Measurements from ENCODE around the gene HS3ST4. TPM values are rescaled to one million over a fixed set of nuclear protein-coding genes. Genes with fewer than 3 reads are reported as not detected.

Gene HS3ST4
- total and polyA plus RNA-seq, 4 donors: 4.2 to 18.3 (median 12.6) TPM

DNA sequence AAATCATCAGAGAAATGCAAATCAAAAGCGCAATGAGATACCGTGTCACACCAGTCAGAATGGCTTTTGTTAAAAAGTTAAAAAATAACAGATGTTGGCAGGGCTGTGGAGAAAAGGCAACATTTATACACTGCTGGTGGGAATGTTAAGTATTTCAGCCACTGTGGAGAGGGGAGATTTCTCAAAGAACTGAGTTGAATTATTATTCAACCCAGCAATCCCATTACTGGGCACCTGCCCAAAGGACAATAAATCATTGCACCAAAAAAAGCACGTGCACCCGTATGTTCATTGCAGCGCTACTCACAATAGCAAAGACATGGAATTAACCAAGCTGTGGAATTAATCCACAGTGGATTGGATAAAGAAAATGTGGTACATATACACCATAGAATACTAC is 204.7 kb downstream of the HS3ST4 start:
- Histone ChIP-seq H3K36me3 (ENCODE audit: control insufficient read depth, insufficient read depth, low read length) (no peaks in the 10 kb centered on the region), H3K4me1 (ENCODE audit: control insufficient read depth, insufficient read depth, low read length) (peaks cover 3% of the 10 kb centered on the region), H3K27me3 (ENCODE audit: control insufficient read depth, insufficient read depth, low read length) (no peaks in the 10 kb centered on the region), H3K9me3 (ENCODE audit: control insufficient read depth, insufficient read depth, low read length) (no peaks in the 10 kb centered on the region), H3K4me3 (ENCODE audit: low read depth, low read length) (no peak overlapping the region), H3K27ac (ENCODE audit: low read depth, low read length) (no peak overlapping the region)
- DNase-seq (ENCODE audit: low read depth in 4 of 6, low spot score in 6 of 6): peak in 2 of 6 donors; percentile 40 to 62
- WGBS (ENCODE audit: insufficient coverage): 20% methylated on average over 2 of the region's 5 CpGs

GRCh38 chr16:25897702-25898101 is 205.9 kb downstream of the HS3ST4 start:
- Histone ChIP-seq H3K9me3 (ENCODE audit: control insufficient read depth, insufficient read depth, low read length) (no peaks in the 10 kb centered on the region), H3K4me1 (ENCODE audit: control insufficient read depth, insufficient read depth, low read length) (peaks cover 3% of the 10 kb centered on the region), H3K36me3 (ENCODE audit: control insufficient read depth, insufficient read depth, low read length) (no peaks in the 10 kb centered on the region), H3K27ac (ENCODE audit: low read depth, low read length) (no peak overlapping the region), H3K4me3 (ENCODE audit: low read depth, low read length) (no peak overlapping the region), H3K27me3 (ENCODE audit: control insufficient read depth, insufficient read depth, low read length) (no peaks in the 10 kb centered on the region)
- WGBS (ENCODE audit: insufficient coverage): 72% methylated on average over 5 of the region's 10 CpGs
- peak in 1 of 6 donors; percentile 39 for DNase-seq (ENCODE audit: low read depth in 4 of 6, low spot score in 6 of 6)

- Histone ChIP-seq H3K4me3 (ENCODE audit: low read depth, low read length) (no peak overlapping the region), H3K36me3 (ENCODE audit: control insufficient read depth, insufficient read depth, low read length) (no peaks in the 10 kb centered on the region), H3K4me1 (ENCODE audit: control insufficient read depth, insufficient read depth, low read length) (no peaks in the 10 kb centered on the region), H3K9me3 (ENCODE audit: control insufficient read depth, insufficient read depth, low read length) (no peaks in the 10 kb centered on the region), H3K27me3 (ENCODE audit: control insufficient read depth, insufficient read depth, low read length) (no peaks in the 10 kb centered on the region), H3K27ac (ENCODE audit: low read depth, low read length) (no peak overlapping the region)
- DNase-seq (ENCODE audit: low read depth in 4 of 6, low spot score in 6 of 6): no peak
- WGBS (ENCODE audit: insufficient coverage): 92% methylated on average over 3 of the region's 6 CpGs
Observed at GRCh38 chr16:25905810-25906209, 214.1 kb downstream of the HS3ST4 start.

DNA sequence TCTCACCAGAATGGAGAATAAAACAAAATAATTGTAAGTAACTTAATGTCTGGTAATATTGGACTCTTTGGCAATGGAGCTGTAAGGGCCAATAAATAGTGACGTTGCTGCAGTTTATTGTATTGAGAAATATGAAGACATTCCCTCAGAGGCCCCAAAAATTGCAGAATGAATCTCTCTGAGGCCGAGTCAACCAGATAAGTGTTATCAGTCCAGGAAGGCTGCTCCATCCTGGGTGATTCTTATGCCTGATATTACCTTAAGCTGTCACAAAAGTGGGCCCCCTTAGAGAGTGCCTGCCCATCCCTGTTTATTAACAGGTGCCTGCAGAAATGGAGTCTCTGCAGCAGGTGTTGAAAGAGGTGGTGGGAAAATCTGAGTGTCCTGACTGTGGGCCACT is 219.2 kb downstream of the HS3ST4 start:
- peaks cover 7% of the 10 kb centered on the region for H3K4me1 ChIP-seq (ENCODE audit: control insufficient read depth, insufficient read depth, low read length)
- no peaks in the 10 kb centered on the region for H3K27me3 ChIP-seq (ENCODE audit: control insufficient read depth, insufficient read depth, low read length)
- WGBS (ENCODE audit: insufficient coverage): 80% methylated on average over 2 of the region's 2 CpGs
- no peak overlapping the region for H3K4me3 ChIP-seq (ENCODE audit: low read depth, low read length)
- H3K36me3 ChIP-seq (ENCODE audit: control insufficient read depth, insufficient read depth, low read length): no peaks in the 10 kb centered on the region
- DNase-seq (ENCODE audit: low read depth in 4 of 6, low spot score in 6 of 6): no peak
- no peaks in the 10 kb centered on the region for H3K9me3 ChIP-seq (ENCODE audit: control insufficient read depth, insufficient read depth, low read length)
- H3K27ac ChIP-seq (ENCODE audit: low read depth, low read length): no peak overlapping the region

DNA sequence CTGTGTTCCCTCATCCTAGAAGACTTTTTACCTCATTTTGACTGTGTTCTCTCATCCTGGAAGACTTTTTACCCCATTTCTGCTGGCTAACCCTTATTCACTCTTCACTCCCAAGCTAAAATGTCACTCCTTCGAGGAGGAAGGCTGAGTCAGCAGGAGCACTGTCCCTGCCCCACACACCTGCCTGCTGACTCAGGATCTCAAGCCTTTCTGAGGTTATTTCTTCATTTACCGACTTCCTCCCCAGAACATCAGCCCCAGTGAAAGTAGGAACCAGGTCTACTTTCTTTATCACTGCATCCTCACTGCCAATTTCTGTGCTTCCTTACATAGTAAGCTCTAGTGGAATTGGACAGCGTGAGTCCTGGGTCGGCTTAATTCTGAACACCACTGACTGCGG is 220.6 kb downstream of the HS3ST4 start:
- Histone ChIP-seq H3K27me3 (ENCODE audit: control insufficient read depth, insufficient read depth, low read length) (no peaks in the 10 kb centered on the region), H3K27ac (ENCODE audit: low read depth, low read length) (no peak overlapping the region), H3K4me1 (ENCODE audit: control insufficient read depth, insufficient read depth, low read length) (peaks cover 7% of the 10 kb centered on the region), H3K36me3 (ENCODE audit: control insufficient read depth, insufficient read depth, low read length) (no peaks in the 10 kb centered on the region), H3K4me3 (ENCODE audit: low read depth, low read length) (no peak overlapping the region), H3K9me3 (ENCODE audit: control insufficient read depth, insufficient read depth, low read length) (no peaks in the 10 kb centered on the region)
- no peak for DNase-seq (ENCODE audit: low read depth in 4 of 6, low spot score in 6 of 6)
- WGBS (ENCODE audit: insufficient coverage): 57% methylated on average over 5 of the region's 5 CpGs

- WGBS (ENCODE audit: insufficient coverage): 74% methylated on average over 6 of the region's 7 CpGs
Observed at GRCh38 chr16:25914357-25914962, 222.7 kb downstream of the HS3ST4 start.

GRCh38 chr16:25916037-25916436 is 224.3 kb downstream of the HS3ST4 start:
- no peaks in the 10 kb centered on the region for H3K27me3 ChIP-seq (ENCODE audit: control insufficient read depth, insufficient read depth, low read length)
- no peak overlapping the region for H3K4me3 ChIP-seq (ENCODE audit: low read depth, low read length)
- no peaks in the 10 kb centered on the region for H3K9me3 ChIP-seq (ENCODE audit: control insufficient read depth, insufficient read depth, low read length)
- no peaks in the 10 kb centered on the region for H3K36me3 ChIP-seq (ENCODE audit: control insufficient read depth, insufficient read depth, low read length)
- WGBS (ENCODE audit: insufficient coverage): 63% methylated on average over 3 of the region's 4 CpGs
- no peak overlapping the region for H3K27ac ChIP-seq (ENCODE audit: low read depth, low read length)
- H3K4me1 ChIP-seq (ENCODE audit: control insufficient read depth, insufficient read depth, low read length): peaks cover 7% of the 10 kb centered on the region
- DNase-seq (ENCODE audit: low read depth in 4 of 6, low spot score in 6 of 6): no peak

More at GRCh38 chr16:25914357-25914962, 222.7 kb downstream of the HS3ST4 start:
- Histone ChIP-seq H3K27ac (ENCODE audit: low read depth, low read length) (no peak overlapping the region), H3K9me3 (ENCODE audit: control insufficient read depth, insufficient read depth, low read length) (no peaks in the 10 kb centered on the region), H3K4me1 (ENCODE audit: control insufficient read depth, insufficient read depth, low read length) (peaks cover 7% of the 10 kb centered on the region), H3K4me3 (ENCODE audit: low read depth, low read length) (no peak overlapping the region), H3K27me3 (ENCODE audit: control insufficient read depth, insufficient read depth, low read length) (no peaks in the 10 kb centered on the region), H3K36me3 (ENCODE audit: control insufficient read depth, insufficient read depth, low read length) (no peaks in the 10 kb centered on the region)
- peak in 1 of 6 donors; percentile 21 for DNase-seq (ENCODE audit: low read depth in 4 of 6, low spot score in 6 of 6)

- Histone ChIP-seq H3K27me3 (ENCODE audit: control insufficient read depth, insufficient read depth, low read length) (no peaks in the 10 kb centered on the region), H3K4me1 (ENCODE audit: control insufficient read depth, insufficient read depth, low read length) (peaks cover 3% of the 10 kb centered on the region), H3K27ac (ENCODE audit: low read depth, low read length) (no peak overlapping the region), H3K9me3 (ENCODE audit: control insufficient read depth, insufficient read depth, low read length) (no peaks in the 10 kb centered on the region), H3K36me3 (ENCODE audit: control insufficient read depth, insufficient read depth, low read length) (no peaks in the 10 kb centered on the region), H3K4me3 (ENCODE audit: low read depth, low read length) (no peak overlapping the region)
- peak in 1 of 6 donors; percentile 16 for DNase-seq (ENCODE audit: low read depth in 4 of 6, low spot score in 6 of 6)
- no CpG with 5 or more reads among the region's 2 CpGs for WGBS (ENCODE audit: insufficient coverage)
Observed at GRCh38 chr16:25922438-25922837, 230.7 kb downstream of the HS3ST4 start.

GRCh38 chr16:25925421-25925820 is 233.7 kb downstream of the HS3ST4 start:
- WGBS (ENCODE audit: insufficient coverage): 57% methylated on average over 4 of the region's 8 CpGs
- H3K27ac ChIP-seq (ENCODE audit: low read depth, low read length): no peak overlapping the region

GRCh38 chr16:25931473-25932035 is 239.8 kb downstream of the HS3ST4 start:
- Histone ChIP-seq H3K4me3 (ENCODE audit: low read depth, low read length) (no peak overlapping the region), H3K27me3 (ENCODE audit: control insufficient read depth, insufficient read depth, low read length) (no peaks in the 10 kb centered on the region), H3K36me3 (ENCODE audit: control insufficient read depth, insufficient read depth, low read length) (no peaks in the 10 kb centered on the region), H3K9me3 (ENCODE audit: control insufficient read depth, insufficient read depth, low read length) (no peaks in the 10 kb centered on the region), H3K27ac (ENCODE audit: low read depth, low read length) (no peak overlapping the region), H3K4me1 (ENCODE audit: control insufficient read depth, insufficient read depth, low read length) (peaks cover 4% of the 10 kb centered on the region)
- peak in 3 of 6 donors; percentile 12 to 65 (median 60) for DNase-seq (ENCODE audit: low read depth in 4 of 6, low spot score in 6 of 6)
- WGBS (ENCODE audit: insufficient coverage): 45% methylated on average over 4 of the region's 4 CpGs

More at GRCh38 chr16:25925421-25925820, 233.7 kb downstream of the HS3ST4 start:
- Histone ChIP-seq H3K4me3 (ENCODE audit: low read depth, low read length) (no peak overlapping the region), H3K27me3 (ENCODE audit: control insufficient read depth, insufficient read depth, low read length) (no peaks in the 10 kb centered on the region), H3K9me3 (ENCODE audit: control insufficient read depth, insufficient read depth, low read length) (no peaks in the 10 kb centered on the region), H3K36me3 (ENCODE audit: control insufficient read depth, insufficient read depth, low read length) (no peaks in the 10 kb centered on the region), H3K4me1 (ENCODE audit: control insufficient read depth, insufficient read depth, low read length) (peaks cover 3% of the 10 kb centered on the region)
- peak in 2 of 6 donors; percentile 16 to 19 for DNase-seq (ENCODE audit: low read depth in 4 of 6, low spot score in 6 of 6)

All from spinal cord (tissue), 10 donors.